Upper lobe of right lung (tissue), 1 donor: Measurements from ENCODE around the gene UBXN1. TPM values are rescaled to one million over a fixed set of nuclear protein-coding genes. Genes with fewer than 3 reads are reported as not detected.

Experiments
- ATAC-seq: fragments of 200-7000 bp; cut with Tn5 transposase; one replicate; pipeline ENCODE4 v1.9.1; 2020; ENCODE audit warnings: mild to moderate bottlenecking, moderate library complexity
- DNase-seq: peaks from one replicate; pipeline ENCODE4 v3.0.0-alpha.2; 2020
- H3K27ac ChIP-seq: fragments of 200-600 bp; one replicate; pipeline ENCODE4 v1.8.0; 2022
- H3K27me3 ChIP-seq: fragments of 200-600 bp; one replicate; pipeline ENCODE4 v1.8.0; 2022; ENCODE audit warnings: mild to moderate bottlenecking
- H3K36me3 ChIP-seq: fragments of 200-600 bp; one replicate; pipeline ENCODE4 v1.8.0; 2022
- H3K4me1 ChIP-seq: fragments of 200-600 bp; one replicate; pipeline ENCODE4 v1.8.0; 2022
- H3K4me3 ChIP-seq: fragments of 200-600 bp; one replicate; pipeline ENCODE4 v1.8.0; 2022; ENCODE audit warnings: mild to moderate bottlenecking
- H3K9me3 ChIP-seq: fragments of 200-600 bp; one replicate; pipeline ENCODE4 v1.8.0; 2022
- intact Hi-C: fragments of 100-400 bp; cut with DNase I; formaldehyde crosslinking; loops from one replicate; pipeline ENCODE4 v1.11.0; 2022
- total RNA-seq: library from RNA; stranded (reverse); fragmentation: NEBNext Ultra II Directional; extraction: Animal tissue kit (Norgen Biotek cat#: 25700); gene quantifications from one replicate; pipeline ENCODE4 v1.2.1, GENCODE V29; 2021
- TF ChIP-seq, protein P1 (sequence below): fragments of 200-600 bp; IDR thresholded peaks from one replicate; pipeline ENCODE4 v1.8.0; 2022; ENCODE audit warnings: antibody characterized with exemption
- donor health status: DM: no; HTN: yes; CAD: no; lungs with severe emphysema.

The UBXN1 gene
- total RNA-seq, 1 donor from 2014 or later = 95.2 TPM

- intact Hi-C loops = no loop called here
Measured at GRCh38 chr11:62716816-62717215, 37.9 kb upstream of the UBXN1 start.

GRCh38 chr11:62716206-62716605 lies 37.3 kb upstream of the UBXN1 start:
- no peak for ATAC-seq
- TF ChIP-seq, protein P1, sequence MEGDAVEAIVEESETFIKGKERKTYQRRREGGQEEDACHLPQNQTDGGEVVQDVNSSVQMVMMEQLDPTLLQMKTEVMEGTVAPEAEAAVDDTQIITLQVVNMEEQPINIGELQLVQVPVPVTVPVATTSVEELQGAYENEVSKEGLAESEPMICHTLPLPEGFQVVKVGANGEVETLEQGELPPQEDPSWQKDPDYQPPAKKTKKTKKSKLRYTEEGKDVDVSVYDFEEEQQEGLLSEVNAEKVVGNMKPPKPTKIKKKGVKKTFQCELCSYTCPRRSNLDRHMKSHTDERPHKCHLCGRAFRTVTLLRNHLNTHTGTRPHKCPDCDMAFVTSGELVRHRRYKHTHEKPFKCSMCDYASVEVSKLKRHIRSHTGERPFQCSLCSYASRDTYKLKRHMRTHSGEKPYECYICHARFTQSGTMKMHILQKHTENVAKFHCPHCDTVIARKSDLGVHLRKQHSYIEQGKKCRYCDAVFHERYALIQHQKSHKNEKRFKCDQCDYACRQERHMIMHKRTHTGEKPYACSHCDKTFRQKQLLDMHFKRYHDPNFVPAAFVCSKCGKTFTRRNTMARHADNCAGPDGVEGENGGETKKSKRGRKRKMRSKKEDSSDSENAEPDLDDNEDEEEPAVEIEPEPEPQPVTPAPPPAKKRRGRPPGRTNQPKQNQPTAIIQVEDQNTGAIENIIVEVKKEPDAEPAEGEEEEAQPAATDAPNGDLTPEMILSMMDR = no peak
- Histone ChIP-seq H3K9me3 (no peaks in the 10 kb centered on the region), H3K36me3 (peaks cover 98% of the 10 kb centered on the region), H3K4me1 (no peaks in the 10 kb centered on the region), H3K4me3 (no peak overlapping the region), H3K27ac (no peak overlapping the region), H3K27me3 (no peaks in the 10 kb centered on the region)
- intact Hi-C loops = no loop called here
- DNase-seq = no peak

More at GRCh38 chr11:62716816-62717215, 37.9 kb upstream of the UBXN1 start:
- Histone ChIP-seq H3K27me3 (no peaks in the 10 kb centered on the region), H3K27ac (no peak overlapping the region), H3K4me3 (no peak overlapping the region), H3K9me3 (no peaks in the 10 kb centered on the region), H3K36me3 (peaks cover 98% of the 10 kb centered on the region), H3K4me1 (peaks cover 1% of the 10 kb centered on the region)
- no peak for DNase-seq
- no peak for ATAC-seq
- TF ChIP-seq, protein P1 = no peak

DNA sequence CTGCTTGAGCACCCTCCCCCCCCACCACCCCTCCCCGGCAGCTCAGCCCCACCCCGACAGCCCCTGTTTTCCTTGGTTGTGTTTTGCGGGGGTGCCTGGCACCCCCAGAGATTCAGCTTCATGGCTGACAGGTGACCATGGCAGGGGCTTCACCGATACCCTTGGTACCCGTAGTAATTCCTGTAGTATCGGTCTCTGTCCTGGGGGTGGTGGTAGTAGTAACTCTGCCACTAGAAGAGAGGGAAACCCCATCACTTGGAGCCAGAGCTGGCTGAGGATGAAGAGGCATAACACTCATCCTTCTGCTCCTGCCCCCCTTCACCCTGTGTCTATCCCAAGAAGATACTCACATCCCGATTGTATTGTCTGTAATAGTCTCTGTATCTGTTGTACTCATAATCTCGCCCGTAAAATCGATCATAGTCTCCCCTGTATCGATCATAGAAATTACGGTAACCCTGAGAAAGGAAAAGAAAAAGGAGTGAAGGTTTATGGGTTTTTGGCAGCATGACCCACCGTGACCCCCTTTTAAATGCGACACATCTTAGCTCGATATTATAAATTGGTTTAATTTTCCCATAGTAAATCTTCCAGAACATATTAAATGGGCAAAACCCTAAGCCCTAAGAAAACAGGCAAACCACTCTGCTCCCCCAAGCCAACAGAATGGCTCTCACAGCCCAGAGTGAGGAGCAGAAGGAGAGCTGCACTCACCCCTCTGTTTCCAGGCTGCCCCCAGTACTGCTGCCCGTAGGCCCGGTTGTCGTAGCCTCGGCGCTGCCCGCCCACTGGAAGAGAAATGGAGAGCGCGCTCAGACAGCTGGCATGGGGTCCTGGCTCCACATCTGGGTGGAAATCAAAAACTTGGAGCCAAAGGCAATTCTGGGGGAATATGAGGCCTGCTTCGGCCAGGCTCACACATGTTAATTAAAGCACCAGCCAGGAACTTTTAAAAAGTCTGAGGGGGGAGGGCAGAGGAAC lies 36.6 kb upstream of the UBXN1 start:
- peaks cover 3% of the 10 kb centered on the region for H3K4me1 ChIP-seq
- TF ChIP-seq, protein P1 = no peak
- ATAC-seq (no peak), DNase-seq (no peak)
- no peak overlapping the region for H3K4me3 ChIP-seq
- H3K9me3 ChIP-seq = no peaks in the 10 kb centered on the region
- H3K36me3 ChIP-seq = peaks cover 98% of the 10 kb centered on the region
- intact Hi-C loops = no loop called here
- H3K27ac ChIP-seq = no peak overlapping the region
- H3K27me3 ChIP-seq = no peaks in the 10 kb centered on the region

GRCh38 chr11:62713343-62713742 lies 34.5 kb upstream of the UBXN1 start:
- ATAC-seq (peak; percentile 56), DNase-seq (no peak)
- peak overlapping the region; percentile 32 for H3K27ac ChIP-seq
- no peak overlapping the region for H3K4me3 ChIP-seq
- TF ChIP-seq, protein P1 = no peak
- H3K36me3 ChIP-seq = peaks cover 78% of the 10 kb centered on the region
- no peaks in the 10 kb centered on the region for H3K9me3 ChIP-seq
- intact Hi-C loops = no loop called here
- H3K4me1 ChIP-seq = peaks cover 16% of the 10 kb centered on the region
- H3K27me3 ChIP-seq = no peaks in the 10 kb centered on the region

- DNase-seq = no peak
- intact Hi-C loops = no loop called here
- peaks cover 19% of the 10 kb centered on the region for H3K4me1 ChIP-seq
- peaks cover 74% of the 10 kb centered on the region for H3K36me3 ChIP-seq
- H3K27ac ChIP-seq = peak overlapping the region; percentile 5
- no peaks in the 10 kb centered on the region for H3K9me3 ChIP-seq
- no peaks in the 10 kb centered on the region for H3K27me3 ChIP-seq
- TF ChIP-seq, protein P1 = no peak
- ATAC-seq = no peak
- no peak overlapping the region for H3K4me3 ChIP-seq
Measured at GRCh38 chr11:62712861-62713260, 34.0 kb upstream of the UBXN1 start.
